Gastroesophageal sphincter (tissue), 4 donors: ENCODE measurements around the gene KCNJ10. TPM values are rescaled to one million over a fixed set of nuclear protein-coding genes. Genes with fewer than 3 reads are reported as not detected.

ENCODE experiments used
- ATAC-seq: fragments of 150-250 bp; one replicate; pipeline ENCODE4 v1.9.1; 2016; ENCODE audit warnings: mild to moderate bottlenecking, moderate library complexity
- H3K27ac ChIP-seq, 4 donors: fragments of 200-600 bp; sonication (generic) in 3 of 4; 1 replicate in 3 of 4; 2 replicates in 1 of 4; pipeline ENCODE4 v1.5.1; 2016 to 2019
- H3K27me3 ChIP-seq: fragments of 200-600 bp; sonication (generic); one replicate; pipeline ENCODE4 v1.5.1; 2019
- H3K36me3 ChIP-seq, 2 donors: fragments of 200-600 bp; sonication (generic); one replicate each; pipeline ENCODE4 v1.5.1; 2019; ENCODE audit warnings: control low read depth in 1 of 2
- H3K4me1 ChIP-seq, 3 donors: fragments of 200-600 bp; sonication (generic); 1 replicate in 2 of 3; 2 replicates in 1 of 3; pipeline ENCODE4 v1.5.1; 2016 to 2019; ENCODE audit warnings: control low read depth in 2 of 3
- H3K4me3 ChIP-seq, 2 donors: fragments of 200-600 bp; sonication (generic); one replicate each; pipeline ENCODE4 v1.5.1; 2019; ENCODE audit warnings: mild to moderate bottlenecking in 1 of 2, moderate library complexity in 1 of 2
- H3K9me3 ChIP-seq, 3 donors: fragments of 200-600 bp; sonication (generic); one replicate each; pipeline ENCODE4 v1.5.1; 2017 to 2019; ENCODE audit warnings: control low read depth in 2 of 3
- EP300 ChIP-seq: sonication (generic); formaldehyde crosslinking; IDR thresholded peaks from one replicate; pipeline ENCODE4 v1.6.1; 2017; ENCODE audit warnings: antibody characterized with exemption, mild to moderate bottlenecking
- POLR2A ChIP-seq, 2 donors: fragments of 450-650 bp; IDR thresholded peaks; one replicate each; pipeline ENCODE4 v1.6.1; 2017; ENCODE audit warnings: antibody characterized with exemption in 2 of 2, mild to moderate bottlenecking in 2 of 2, moderate library complexity in 1 of 2
- POLR2AphosphoS5 ChIP-seq: sonication (generic); formaldehyde crosslinking; IDR thresholded peaks from one replicate; pipeline ENCODE4 v1.6.1; 2017; ENCODE audit warnings: antibody characterized with exemption
- WGBS, 2 donors: methylation state at CpG; one replicate each; pipeline ENCODE4 v1.1.5; 2018; ENCODE audit warnings: low coverage in 1 of 2; 5-methylcytosine and 5-hydroxymethylcytosine counted together
- total RNA-seq, 4 donors: library from RNA; depleted of rRNA; stranded (reverse); fragments of >200 nt; gene quantifications; one replicate each; pipeline ENCODE4 v1.1.0, GENCODE V29; 2016
- TF ChIP-seq, protein P1 (sequence below), 4 experiments: fragments of 200-600 bp in 2 of 4; fragments of 450-650 bp in 2 of 4; sonication (generic) in 1 of 4; IDR thresholded peaks; one replicate each; pipeline ENCODE4 v1.5.1; 2017 to 2019; ENCODE audit warnings: antibody characterized with exemption in 4 of 4, mild to moderate bottlenecking in 2 of 4, moderate library complexity in 2 of 4

KCNJ10 gene
- total RNA-seq, 4 donors from 2014 or later = not detected

DNA sequence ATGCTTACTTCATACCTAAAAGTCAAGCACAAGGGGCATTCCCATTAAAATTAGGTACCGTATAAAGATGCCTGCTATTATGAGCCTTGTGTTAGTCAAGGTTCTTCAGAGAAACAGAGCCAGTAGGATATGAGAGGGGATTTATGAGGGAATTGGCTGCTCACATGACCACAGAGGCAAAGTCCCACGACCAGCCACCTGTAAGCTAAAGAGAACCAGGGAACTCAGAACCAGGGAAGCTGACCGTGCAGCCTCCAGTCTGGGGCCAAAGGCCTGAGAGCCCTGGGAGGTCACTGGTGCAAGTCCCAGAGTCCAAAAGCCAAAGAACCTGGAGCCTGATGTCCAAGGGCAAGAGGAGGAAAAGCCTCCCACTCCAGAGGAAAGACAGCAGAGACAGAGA is 58.2 kb downstream of the KCNJ10 start:
- TF ChIP-seq POLR2AphosphoS5 (no peak), POLR2A (IDR thresholded peaks at IDR 0.05) (no peak), EP300 (no peak)
- TF ChIP-seq, protein P1, sequence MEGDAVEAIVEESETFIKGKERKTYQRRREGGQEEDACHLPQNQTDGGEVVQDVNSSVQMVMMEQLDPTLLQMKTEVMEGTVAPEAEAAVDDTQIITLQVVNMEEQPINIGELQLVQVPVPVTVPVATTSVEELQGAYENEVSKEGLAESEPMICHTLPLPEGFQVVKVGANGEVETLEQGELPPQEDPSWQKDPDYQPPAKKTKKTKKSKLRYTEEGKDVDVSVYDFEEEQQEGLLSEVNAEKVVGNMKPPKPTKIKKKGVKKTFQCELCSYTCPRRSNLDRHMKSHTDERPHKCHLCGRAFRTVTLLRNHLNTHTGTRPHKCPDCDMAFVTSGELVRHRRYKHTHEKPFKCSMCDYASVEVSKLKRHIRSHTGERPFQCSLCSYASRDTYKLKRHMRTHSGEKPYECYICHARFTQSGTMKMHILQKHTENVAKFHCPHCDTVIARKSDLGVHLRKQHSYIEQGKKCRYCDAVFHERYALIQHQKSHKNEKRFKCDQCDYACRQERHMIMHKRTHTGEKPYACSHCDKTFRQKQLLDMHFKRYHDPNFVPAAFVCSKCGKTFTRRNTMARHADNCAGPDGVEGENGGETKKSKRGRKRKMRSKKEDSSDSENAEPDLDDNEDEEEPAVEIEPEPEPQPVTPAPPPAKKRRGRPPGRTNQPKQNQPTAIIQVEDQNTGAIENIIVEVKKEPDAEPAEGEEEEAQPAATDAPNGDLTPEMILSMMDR (IDR thresholded peaks at IDR 0.05) = no peak
- WGBS, 2 donors = 66 to 70% methylated on average over 3 of the region's 3 CpGs
- H3K27me3 ChIP-seq = peaks cover 13% of the 10 kb centered on the region
- no peak for ATAC-seq
- H3K4me3 ChIP-seq = no peak overlapping the region
- H3K9me3 ChIP-seq = no peaks in the 10 kb centered on the region
- H3K27ac ChIP-seq = no peak overlapping the region
- H3K4me1 ChIP-seq = no peaks in the 10 kb centered on the region
- no peaks in the 10 kb centered on the region for H3K36me3 ChIP-seq

DNA sequence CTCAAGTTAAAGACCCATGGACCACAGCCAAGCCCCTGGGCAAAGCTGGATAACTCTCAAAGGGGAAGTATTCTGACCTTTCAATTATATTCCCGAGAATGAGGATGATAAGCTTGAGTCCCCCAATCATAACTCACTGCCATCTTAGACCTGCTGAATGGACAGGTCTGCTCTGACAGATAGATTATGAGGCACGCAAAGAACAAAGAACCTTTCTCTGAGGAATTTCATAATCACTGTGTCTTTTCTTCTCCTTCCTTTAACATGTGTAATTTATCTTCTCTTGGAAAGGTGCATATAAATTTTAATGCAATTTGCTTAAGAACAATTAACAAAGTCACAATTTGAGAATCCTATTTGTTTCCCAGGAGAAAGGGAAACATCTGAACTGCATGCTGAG is 60.2 kb downstream of the KCNJ10 start:
- no peak overlapping the region for H3K27ac ChIP-seq
- H3K4me1 ChIP-seq = no peaks in the 10 kb centered on the region
- no peaks in the 10 kb centered on the region for H3K36me3 ChIP-seq
- TF ChIP-seq, protein P1 (IDR thresholded peaks at IDR 0.05) = no peak
- TF ChIP-seq POLR2AphosphoS5 (no peak), EP300 (no peak), POLR2A (IDR thresholded peaks at IDR 0.05) (no peak)
- WGBS, 2 donors = 20 to 51% methylated on average over 2 of the region's 2 CpGs
- H3K27me3 ChIP-seq = peaks cover 9% of the 10 kb centered on the region
- no peaks in the 10 kb centered on the region for H3K9me3 ChIP-seq
- H3K4me3 ChIP-seq = no peak overlapping the region
- no peak for ATAC-seq

DNA sequence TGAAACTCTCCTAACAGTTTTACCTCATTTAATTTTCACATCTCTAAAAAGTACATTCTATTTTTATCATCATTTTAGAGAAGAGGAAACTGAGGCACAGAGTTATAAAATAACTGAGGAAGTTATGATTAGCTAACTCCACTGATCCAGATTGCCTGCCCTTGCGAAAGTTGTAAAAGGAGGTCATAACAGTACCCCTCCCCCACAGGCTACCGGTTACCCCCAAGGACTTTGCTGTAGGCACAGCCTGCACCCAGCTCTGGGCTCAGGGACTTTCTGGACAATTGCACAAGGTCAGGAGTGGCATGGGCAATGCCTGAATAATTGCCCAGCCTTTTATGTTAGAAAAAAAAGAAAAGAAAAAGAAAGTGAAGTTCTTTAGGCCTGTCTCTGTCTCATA is 60.9 kb downstream of the KCNJ10 start:
- 51 to 67% methylated on average over 2 of the region's 2 CpGs for WGBS, 2 donors
- H3K4me1 ChIP-seq = no peaks in the 10 kb centered on the region
- no peak overlapping the region for H3K4me3 ChIP-seq
- peaks cover 6% of the 10 kb centered on the region for H3K27me3 ChIP-seq
- H3K36me3 ChIP-seq = no peaks in the 10 kb centered on the region
- no peak for TF ChIP-seq EP300
- TF ChIP-seq POLR2A (IDR thresholded peaks at IDR 0.05) = no peak
- no peak for TF ChIP-seq POLR2AphosphoS5
- TF ChIP-seq, protein P1 (IDR thresholded peaks at IDR 0.05) = no peak
- H3K27ac ChIP-seq = no peak overlapping the region
- H3K9me3 ChIP-seq = no peaks in the 10 kb centered on the region
- no peak for ATAC-seq

DNA sequence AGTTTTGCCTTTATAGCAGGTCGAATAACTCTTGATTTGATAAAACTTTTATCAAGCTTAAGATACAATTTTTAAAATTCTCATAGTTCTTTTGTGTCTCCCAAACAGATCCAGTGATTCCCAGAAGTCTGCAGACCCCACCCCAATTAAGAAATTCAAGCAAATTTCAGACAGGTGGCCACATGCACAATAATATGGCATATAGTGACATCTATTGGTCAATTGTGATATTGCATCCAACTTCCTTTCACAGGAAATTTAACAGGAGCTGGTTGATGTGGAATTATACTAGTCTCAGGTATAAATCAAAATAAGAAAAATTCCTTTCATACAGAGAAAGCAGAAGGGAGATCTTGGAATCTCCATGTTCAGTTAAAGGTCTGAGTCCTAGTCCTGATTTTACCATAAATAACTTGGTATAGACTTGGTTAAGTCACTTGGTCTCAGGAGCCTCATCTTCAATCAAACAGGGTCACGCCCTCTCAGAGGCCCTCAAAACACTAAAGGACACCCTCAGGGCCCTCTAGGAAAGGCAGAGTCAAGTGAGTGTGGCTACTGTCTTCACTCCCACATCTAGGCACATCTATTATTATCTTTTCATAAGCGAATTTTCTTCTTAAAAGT is 62.3 kb downstream of the KCNJ10 start:
- no peak for TF ChIP-seq EP300
- TF ChIP-seq, protein P1 (IDR thresholded peaks at IDR 0.05) = peak; percentile 72 to 79 (median 78)
- Histone ChIP-seq H3K9me3 (no peaks in the 10 kb centered on the region), H3K4me1 (no peaks in the 10 kb centered on the region), H3K27ac (no peak overlapping the region), H3K27me3 (peaks cover 10% of the 10 kb centered on the region), H3K4me3 (no peak overlapping the region), H3K36me3 (no peaks in the 10 kb centered on the region)
- no peak for ATAC-seq
- 45 to 47% methylated on average over 3 of the region's 3 CpGs for WGBS, 2 donors

DNA sequence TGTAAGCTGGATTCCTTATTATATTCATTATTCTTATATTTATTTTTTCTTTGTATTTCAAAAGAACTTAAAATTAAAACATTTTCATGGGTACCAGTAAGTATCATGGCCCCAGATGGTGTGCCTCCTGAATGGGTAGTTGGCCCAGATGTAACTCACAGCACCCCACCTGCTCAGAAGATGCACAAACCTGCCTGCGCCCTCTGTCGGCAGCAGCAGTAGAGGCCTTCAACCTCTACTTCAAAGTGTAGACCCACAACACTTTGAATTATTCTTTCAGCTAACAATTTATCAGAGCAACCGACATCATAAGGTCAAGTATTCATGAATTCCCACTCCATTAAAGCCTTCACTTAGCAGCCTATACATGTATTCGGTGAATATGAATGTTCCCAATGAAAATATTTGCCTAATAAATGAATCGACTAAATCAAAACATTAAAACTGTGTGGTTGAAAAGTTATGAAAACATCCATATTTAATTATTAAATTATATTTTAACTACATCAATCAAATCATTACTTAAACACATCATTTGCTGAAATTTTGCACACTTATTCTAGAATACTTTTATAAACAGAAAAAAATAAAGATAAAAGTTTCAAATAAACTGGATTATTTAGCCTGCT is 63.5 kb downstream of the KCNJ10 start:
- 24% methylated on average over 5 of the region's 5 CpGs for WGBS, 2 donors
- Histone ChIP-seq H3K36me3 (no peaks in the 10 kb centered on the region), H3K4me1 (no peaks in the 10 kb centered on the region), H3K27ac (no peak overlapping the region), H3K27me3 (peaks cover 4% of the 10 kb centered on the region), H3K9me3 (no peaks in the 10 kb centered on the region), H3K4me3 (no peak overlapping the region)
- TF ChIP-seq, protein P1 (IDR thresholded peaks at IDR 0.05) = peak; percentile 48 to 78 (median 66)
- no peak for TF ChIP-seq EP300
- no peak for TF ChIP-seq POLR2A (IDR thresholded peaks at IDR 0.05)
- no peak for TF ChIP-seq POLR2AphosphoS5
- ATAC-seq = no peak
